HPDE6-E6E7 (cell line): ENCODE measurements around the gene GDI2.
"Not testable (repeated sequence)": the region's sequence is repeated elsewhere in the genome, so short reads cannot be mapped to it uniquely, and the experiment has no call there.

ENCODE experiments used
- DNase-seq: peaks from one replicate; pipeline ENCODE4 v3.0.0; 2011; ENCODE audit warnings: missing footprints; ENCODE audit errors: extremely low spot score

GDI2 gene

DNA sequence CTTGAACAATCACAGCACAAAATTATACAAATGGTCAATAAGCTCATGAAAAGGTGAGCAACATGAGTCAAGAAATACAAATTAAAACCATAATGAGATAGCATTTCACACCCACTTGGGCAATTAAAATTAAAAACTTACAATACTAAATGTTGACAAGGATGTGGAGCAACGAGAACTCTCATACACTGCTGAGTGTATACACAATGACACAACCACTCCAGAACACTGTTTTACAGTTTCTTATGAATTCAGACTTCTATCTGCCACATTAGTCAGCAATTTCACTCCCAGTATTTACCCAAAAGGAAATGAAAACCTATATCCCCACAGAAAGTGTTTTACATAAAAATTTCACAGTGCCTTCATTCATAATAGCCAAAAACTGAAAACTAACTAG, 31.1 kb downstream of the GDI2 start:
- DNase-seq = no peak

DNA sequence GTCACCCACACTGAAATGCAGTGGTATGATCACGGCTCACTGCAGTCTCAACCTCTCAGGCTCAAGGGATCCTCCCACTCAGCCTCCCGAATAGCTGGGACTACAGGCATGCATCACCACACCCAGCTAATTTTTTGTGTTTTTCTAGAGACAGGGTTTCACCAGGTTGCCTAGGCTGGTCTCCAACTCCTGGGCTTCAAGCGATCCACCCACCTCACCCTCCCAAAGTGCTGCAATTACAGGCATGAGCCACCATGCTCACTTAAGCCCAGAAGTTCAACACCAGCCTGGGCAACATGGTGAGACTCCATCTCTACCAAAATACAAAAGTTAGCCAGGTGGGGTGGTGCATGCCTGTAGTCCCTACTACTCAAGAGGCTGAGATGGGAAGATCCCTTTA, 33.5 kb downstream of the GDI2 start:
- DNase-seq = no peak

DNA sequence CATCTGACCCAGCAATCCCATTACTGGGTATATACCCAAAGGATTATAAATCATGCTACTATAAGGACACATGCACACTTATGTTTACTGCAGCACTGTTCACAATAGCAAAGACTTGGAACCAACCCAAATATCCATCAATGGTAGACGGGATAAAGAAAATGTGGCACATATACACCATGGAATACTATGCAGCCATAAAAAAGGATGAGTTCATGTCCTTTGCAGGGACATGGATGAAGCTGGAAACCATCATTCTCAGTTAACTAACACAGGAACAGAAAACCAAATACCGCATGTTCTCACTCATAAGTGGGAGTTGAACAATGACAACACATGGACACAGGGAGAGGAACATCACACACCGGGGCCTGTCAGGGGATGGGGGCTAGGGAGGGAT, 35.5 kb downstream of the GDI2 start:
- not testable (repeated sequence) for DNase-seq

DNA sequence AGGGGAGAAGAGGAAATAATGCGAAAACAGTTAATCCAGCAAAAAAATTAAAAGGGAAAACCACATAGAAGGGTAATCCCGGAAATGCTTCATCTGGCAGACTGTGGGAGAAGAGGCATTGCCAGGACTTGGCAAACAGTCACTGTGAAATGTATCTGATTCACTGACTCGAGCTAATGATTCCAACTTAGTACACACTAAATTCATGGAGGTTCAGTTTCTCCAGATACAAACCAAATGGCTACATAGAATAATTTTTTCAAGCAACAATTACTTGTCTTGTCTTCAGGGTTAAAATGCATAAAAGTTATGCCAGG, 36.4 kb downstream of the GDI2 start:
- DNase-seq = no peak

DNA sequence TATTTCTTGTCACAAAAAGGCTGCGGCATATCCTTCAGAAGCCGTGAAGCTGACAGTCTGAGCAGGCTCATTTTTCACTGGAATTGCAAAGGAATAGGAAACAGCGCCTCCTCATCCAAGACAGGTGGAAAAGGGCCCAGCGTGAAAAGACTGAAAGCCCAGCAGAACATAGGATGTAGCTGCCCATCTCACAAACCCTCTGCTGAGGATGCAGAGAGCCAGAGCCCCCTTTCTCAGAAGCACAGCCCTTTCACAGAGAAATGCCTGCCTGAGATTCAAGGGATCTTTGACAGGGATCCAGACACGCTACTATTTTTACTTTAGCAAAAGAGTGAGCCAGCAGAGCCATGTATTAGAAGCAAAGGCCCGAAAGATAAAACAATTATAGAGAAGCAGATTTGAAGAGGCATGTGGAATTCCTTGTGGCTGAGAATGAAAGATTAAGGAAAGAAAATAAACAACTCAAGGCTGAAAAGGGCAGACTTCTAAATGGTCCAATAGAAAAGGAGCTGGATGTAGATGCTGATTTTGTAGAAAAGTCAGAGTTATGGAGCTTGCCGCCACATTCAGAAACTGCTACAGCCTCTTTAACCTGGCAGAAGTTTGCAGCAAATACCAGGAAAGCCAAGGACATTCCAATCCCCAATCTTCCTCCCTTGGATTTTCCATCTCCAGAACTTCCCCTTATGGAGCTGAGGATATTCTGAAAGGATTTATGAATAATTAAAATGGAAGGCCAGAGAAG, 36.9 kb downstream of the GDI2 start:
- DNase-seq = no peak

DNA sequence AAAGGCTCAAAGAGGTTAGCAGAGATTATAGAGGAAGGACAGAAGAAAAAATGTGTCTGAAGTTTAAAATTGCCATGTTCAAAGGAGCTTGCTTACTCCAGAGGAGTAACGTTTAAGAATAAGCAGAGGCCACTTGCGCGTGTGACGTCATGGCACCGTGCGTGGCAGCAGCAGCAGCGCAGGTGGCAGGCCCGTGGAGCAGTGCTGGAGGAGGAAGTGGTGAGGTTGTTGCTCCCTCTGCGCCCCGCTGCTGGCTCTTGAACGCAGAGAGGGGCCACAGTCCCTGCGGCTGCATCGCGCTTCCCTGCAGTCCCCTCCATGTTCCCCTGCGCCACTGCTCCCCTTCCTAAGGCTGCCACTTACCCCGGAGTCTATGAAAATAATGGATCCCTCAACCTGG, 37.5 kb downstream of the GDI2 start:
- DNase-seq = no peak

DNA sequence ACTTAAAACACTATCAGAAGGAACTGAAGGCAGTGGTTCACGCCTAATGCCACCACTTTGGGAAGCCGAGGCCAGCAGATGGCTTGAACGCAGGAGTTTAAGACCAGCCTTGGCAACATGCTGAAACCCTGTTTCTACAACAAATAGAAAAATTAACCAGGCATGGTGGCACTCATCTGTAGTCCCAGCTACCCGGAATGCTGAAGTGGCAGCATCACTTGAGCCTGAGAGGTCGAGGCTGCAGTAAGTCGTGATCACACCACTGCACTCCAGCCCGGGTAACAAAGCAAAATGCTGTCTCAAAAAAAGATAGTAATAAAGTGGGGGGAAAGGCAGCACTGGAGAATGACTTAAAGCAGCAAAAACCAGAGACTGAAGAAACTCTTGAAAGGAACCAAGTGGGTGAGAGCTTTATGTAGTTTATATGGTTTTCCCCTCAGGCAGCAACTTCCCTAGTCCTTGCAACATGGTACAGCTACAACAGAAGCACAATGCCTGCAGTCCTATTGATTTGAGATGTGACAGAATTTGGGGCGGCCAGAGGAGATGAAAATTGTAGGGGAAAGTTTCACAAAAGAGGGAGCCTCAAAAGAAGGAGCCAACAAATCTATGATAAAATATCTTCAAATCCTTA, 38.1 kb downstream of the GDI2 start:
- DNase-seq = no peak

DNA sequence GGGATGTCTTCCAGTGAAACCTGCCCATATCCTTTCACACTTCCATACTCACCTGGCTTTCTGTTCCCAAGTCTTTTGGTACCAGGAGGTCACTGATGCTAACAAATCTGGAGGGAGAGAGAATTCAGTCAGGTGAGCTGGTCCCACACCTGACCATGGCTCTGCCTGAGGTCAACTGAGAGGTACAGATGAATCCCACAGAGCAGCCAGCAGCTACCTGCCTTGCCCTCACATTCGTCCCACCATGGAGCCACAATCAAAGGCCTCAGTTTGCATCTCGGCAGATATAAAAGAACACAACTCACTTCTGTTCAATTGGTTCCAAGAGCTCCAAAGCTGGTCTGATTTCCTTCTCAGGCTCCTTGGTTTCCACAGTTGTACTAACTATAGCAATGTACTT, 47.0 kb downstream of the GDI2 start:
- DNase-seq = no peak

DNA sequence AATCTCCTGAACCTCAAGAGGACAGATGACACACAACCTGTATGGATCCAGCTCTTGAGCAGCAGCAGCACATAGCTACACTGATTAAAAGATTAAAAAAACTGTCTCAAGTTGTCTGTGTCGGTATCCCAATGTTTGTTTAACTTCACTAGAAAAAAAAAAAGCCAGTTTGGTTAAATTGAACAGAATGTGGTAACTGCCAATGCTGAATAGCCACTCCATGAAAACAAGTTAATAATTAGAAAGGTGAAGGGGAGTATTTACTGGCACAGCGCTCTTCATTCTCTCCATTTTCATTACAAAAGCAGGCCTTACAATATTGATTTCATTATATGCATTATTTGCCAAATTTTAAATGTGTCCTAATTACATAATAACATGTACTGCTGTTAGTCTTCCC, 47.6 kb downstream of the GDI2 start:
- no peak for DNase-seq

DNA sequence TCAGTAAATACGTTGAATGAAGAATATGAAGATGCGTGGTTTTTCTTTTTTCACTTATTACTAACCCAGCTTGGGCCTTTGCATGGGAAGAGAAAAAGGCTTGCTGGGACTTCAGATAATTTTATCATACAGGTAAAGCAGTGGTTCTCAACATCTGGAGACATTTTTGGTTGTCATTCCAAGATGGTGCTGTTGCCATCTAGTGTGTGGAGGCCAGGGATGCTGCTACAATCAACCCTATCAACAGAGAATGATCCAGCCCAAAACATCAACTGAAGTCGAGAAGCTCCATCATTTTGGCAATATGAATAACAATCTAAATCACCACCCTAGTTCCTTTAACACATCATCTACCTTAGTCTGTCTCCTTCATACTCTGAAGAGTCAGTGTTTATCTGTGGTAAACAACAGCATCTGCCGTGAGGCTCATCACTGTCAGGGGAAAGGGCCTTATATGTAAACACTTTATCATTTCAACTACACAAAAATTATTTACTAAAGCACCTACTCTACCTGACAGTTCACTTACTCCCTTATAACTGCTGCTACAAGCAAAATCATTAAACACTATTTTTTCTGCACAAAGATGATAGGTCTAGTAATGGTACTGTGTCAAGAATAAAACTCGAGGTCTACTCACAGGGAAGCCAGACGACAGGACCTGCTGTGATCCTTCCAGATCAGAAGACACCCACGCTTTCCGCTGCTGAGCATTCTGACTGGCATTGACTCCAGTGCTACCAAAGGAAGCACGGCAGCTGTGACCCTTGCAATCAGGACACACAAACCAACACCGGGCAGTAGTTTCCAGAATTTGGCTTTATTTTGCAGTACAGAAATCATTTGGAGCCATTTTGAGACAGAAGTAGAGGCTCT, 48.6 kb downstream of the GDI2 start:
- DNase-seq = no peak

DNA sequence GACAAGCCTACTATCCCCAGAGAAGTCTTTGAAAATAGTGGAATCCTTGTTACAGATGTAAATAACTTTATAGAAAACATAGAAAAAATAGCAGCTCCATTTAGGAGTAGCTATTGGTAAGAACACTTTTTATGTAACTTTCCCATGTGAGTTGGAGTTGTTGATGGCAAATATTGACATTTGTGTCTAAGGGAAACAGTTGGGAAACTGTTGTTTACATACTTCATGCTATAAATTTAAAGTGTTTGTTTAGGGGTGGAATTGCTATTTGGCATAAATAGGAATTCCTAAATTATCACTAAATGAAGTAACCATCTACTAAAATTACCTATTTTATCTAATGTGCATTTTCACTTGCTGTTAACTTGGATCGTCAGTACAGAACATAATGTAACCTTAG, 50.7 kb downstream of the GDI2 start:
- DNase-seq = no peak

DNA sequence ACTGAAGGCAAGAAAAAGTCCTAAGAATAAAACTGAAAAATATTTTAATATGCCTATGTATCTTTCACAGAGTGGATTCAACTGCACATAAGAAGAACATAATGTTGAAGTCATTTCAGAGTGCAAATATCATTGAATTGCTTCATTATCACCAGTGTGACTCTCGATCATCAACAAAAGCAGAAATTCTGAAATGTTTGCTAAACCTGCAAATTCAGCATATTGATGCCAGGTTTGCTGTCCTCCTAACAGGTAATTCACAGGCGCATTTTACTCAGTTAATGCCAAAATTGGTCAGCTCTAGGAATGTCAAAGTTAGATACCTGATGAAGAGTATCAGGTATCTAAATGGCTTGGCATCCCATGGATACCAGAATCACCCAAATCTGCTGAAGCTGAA, 52.0 kb downstream of the GDI2 start:
- no peak for DNase-seq

DNA sequence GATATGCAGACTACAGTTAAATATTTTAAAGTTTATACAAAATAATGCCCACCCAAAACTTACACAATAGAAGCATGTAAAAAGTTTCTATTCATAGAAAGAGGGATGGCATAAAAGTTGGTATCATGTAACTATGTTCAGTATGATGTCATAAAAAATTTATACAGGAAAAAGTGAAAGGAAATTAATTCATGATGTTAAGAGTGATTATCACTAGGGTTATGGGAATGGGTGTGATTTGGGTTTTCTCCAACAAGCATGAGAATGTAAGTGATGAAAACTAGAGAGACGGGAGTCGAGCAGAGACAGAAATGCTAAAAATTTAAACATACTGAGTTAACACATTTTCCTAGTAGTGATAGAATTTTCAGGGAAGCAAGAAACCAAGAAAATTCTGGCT, 52.7 kb downstream of the GDI2 start:
- DNase-seq = no peak

DNA sequence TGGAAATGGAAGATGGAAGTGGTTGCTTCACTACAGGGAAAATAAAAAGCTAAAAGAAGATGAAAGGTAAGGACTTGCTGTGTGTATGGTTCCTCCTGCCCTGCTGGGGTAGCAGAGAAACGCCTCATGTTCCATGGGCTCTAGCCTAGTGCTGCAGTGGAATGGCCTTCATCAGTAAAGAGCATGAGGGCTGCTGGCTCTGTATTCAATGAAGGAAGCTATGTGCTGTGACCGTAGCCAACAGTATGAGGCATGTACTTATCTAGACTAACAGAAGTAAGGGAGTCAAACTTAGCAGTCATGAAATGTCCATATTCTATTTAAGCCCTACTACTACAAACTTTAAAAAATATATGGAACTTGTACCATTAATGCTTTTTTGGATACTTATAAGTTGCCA, 54.3 kb downstream of the GDI2 start:
- no peak for DNase-seq

DNA sequence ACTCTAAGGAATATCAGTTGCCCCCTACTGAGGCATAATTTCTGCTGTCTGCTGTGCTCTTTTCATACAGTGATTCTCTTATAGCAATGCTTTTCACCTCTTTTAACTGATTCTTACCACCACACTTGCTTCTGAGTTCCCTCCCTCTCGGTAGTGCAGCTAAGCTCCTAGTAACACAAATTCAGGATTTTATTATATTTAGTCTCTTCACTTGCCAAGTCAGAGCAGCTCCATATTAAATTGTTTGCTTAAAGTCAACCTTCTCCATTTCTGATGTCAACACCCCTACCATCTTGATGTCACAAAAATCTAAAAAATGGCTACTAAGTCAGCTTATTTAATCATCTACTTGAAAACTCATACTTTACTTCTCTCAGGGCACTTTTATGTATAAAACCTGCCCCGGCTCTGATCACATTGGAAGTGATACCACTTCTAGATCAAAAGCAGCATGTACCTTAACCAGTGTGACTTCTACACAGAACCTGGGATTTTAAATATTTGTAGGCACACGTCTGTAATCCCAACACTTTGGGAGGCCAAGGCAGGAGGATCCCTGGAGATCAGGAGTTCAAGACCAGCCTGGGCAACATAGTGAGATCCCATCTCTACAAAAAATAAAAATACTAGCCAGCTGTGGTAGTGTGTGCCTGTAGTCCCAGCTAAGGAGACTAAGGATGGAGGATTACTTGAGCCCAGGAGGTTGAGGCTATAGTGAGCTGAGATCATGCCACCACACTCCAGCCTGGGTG, 55.3 kb downstream of the GDI2 start:
- DNase-seq = no peak

DNA sequence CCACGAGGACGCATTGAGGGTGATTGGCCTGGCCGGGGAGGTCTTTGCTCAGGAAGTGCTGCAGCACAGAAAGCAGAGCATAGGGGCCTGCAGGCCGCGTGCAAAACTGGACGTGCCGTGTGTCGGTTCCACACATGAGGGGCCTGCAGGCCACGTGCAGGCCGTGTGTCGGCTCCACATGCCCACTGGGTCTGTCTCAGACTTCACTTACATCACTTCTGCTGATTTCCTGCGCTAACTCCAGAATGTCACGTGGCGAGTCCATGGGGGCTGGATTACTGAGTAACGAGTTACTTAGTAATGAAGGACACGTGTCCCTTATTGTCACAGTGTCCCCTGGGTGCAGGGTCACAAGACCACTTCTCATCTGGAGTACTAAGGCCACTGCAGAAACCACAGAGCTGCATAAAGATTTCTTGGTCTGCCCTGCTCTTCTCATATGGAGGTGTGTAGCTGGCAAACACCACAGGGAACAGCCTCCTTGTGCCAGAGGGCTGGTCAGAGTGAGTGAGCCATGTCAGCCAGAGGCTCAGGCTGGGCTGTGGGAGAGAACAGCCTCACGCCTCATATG, 60.8 kb downstream of the GDI2 start:
- no peak for DNase-seq

DNA sequence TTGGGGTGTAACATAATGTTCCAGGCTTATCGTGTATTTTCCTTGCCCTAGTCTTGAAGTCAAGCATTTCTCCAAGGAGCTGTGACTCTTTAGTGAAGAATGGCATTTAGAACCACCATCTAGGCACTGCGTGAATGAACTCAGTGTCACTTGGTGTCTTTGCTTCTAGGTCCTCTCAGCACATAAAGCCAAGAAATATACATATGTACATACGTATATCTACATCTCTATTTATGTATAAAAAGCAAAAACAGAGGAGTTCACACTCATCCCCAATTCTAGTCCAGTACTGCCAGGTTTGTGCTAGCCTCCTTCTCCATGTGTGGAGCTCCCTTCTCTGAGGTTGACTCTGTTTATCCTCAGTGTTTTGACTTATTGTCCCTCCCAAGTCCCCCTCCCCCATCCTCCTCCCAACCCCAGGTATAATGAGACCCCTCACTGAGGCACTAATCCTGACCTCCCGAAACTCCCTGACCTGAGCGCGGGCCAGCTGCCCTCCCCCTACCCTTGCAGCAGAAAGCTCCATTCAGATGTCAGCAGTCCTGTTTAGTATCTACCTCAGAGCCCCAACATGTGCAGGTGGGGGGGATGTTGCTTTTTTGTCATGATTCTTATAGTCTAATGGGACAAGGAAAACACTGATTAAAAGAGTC, 61.5 kb downstream of the GDI2 start:
- no peak for DNase-seq

DNA sequence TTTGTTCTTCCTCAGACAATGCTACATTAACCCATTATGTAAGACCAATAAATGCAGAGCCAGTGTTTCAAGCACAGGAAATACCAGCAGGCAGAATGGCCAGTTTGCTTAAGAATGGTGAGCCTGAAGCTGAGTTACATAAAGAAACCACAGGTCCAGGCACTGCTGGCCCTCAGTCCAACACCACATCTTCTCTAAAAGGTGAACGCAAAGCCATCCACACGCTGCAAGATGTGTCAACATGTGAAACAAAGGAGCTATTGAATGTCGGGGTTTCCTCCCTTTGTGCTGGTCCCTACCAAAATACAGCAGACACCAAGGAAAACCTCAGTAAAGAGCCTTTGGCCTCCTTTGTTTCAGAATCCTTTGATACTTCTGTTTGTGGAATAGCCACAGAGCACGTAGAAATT, 64.8 kb downstream of the GDI2 start:
- no peak for DNase-seq

DNA sequence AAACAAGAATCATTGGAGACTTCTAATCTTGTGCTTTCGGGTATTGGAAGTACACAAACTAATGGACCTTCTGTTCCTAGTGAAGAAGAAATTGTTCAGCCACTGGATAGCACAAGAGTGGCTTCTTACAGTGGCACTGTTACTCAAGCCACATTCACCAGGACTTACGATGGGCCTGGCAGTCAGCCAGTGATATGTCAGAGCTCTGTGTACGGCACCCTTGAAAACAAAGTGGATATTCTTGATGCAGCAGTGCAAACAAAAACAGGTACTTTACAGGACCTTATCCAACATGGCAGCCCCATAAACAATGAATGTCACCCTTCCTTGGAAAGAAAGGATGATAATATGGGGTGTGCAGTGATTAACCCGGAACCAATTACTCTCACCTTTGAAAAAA, 67.0 kb downstream of the GDI2 start:
- DNase-seq = no peak

DNA sequence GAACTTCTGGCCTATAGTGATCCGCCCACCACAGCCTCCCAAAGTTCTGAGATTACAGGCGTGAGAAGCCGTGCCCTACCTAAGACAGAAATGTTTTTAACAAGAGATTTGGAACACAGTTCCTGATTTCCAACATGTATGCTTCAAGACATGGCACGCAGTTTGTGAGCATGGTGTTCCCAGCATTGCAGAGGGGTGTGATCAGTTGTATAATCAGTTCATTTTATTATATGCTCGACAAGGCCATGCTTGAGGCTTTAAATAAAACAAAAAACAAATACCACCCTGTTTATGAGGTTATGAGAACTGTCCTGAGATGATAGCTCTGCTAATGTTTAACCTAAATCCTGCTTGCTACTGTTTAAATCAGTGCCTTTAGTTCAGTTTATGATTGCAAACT, 68.4 kb downstream of the GDI2 start:
- DNase-seq = no peak

DNA sequence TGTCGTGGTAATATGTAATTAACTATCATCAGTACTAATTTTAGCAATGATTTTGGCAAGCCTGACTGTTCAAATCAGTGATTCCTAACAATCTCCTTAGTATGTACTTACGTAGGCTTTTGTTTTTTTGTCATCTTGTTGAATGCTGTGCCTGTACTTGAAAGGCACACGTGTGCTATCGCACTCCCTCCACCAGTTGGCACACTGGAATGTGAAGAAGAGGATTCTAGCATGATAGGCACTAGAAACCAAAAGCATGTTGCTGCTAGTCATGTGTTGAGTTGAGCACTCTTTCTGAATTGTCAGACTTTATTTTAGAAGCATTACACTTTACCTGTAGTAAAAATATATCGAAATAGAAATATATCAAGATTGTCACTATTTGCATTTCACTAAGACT, 69.5 kb downstream of the GDI2 start:
- DNase-seq = no peak
